HG03439 (cell line): ENCODE results near the gene MRPL55.

ENCODE experiments used
- ATAC-seq: cut with Tn5 transposase; IDR thresholded peaks from one replicate; pipeline ENCODE4 v1.9.1; 2021; ENCODE audit warnings: mild to moderate bottlenecking, moderate library complexity; ENCODE audit not compliant: unreplicated experiment

Gene MRPL55

DNA sequence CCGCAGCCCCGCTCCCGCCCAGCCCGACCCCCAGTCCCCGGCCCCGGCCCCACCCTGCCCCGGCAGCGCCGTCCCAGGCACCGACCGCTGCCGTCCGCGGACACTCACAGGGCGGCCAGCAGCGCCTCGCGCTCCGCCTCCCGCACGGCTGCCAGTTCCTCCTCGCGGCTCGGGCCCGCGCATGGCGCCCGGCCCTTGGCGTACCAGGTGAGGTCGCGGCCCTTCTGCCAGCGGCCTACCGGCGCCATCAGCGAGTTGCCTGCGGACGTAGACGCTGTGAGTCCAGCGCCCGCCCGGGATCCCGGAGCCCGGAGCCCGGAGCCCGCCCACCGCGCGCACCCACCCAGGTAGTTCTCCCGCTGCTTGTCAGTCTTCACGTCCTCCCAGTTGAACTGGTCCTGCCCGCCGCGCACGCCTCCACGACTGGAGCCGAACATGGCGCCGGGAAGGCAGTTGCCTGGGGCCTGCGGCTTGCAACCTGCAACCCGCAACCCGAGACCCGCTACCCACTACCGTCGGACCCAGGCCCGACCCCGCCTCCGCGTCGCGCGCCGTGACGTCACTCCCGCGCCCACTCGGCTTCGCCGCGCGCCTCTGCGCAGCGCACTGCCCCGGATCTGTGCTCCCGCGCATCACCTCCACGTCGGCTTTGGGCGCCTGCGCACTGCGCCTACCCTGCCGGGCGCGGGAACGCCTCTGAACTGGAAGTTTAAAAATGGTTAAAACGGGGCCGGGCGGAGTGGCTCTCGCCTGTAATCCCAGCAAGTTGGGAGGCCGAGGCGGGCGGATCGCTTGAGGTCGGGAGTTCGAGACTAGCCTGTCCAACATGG, 6.1 kb downstream of the MRPL55 start, which contains the start of gene C1orf35:
Gene C1orf35 (minus strand): TSS at position 535 of the 830 bp plus-strand sequence. CDS start 98 bp downstream, at position 437.
- peak; percentile 59 for ATAC-seq

DNA sequence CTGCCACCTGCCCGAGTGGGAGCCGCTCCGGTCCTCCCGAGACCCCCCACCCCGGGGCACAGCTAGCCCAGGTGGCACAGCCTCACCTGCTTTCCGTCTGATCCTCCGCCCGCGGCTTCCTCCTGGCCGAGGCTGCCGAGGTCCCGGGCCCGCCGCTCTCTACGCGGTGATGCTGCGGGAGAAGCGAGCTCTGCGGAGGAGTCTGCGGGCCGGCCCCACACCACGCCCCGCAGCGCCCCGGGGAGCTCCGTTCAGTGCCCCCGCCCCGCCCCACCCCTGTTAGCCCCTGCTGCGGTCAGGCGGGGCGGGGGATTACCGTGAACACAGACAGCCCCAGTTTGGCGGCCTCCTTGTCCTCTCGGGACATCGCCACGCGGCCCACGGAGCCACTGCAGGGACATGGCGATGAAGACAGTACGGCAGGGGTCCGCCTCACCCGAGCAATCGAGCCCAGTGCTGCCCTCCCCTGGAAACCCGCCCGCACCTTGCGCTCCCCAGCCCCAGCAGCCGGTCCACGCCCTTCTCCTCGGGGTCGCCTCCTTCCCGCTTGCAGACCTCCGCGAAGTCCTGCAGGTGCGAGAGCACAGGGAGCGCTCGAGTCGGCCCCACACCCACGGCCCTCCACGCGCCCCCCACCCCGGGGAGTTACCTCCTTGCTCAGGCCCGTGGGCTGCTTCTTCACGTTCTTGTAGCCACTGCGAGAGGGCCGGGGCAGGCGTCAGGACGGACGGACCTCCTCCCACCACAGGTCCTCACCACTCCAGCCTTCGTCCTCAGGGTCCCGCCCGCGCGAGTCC, 6.9 kb downstream of the MRPL55 start:
- peak; percentile 14 for ATAC-seq

DNA sequence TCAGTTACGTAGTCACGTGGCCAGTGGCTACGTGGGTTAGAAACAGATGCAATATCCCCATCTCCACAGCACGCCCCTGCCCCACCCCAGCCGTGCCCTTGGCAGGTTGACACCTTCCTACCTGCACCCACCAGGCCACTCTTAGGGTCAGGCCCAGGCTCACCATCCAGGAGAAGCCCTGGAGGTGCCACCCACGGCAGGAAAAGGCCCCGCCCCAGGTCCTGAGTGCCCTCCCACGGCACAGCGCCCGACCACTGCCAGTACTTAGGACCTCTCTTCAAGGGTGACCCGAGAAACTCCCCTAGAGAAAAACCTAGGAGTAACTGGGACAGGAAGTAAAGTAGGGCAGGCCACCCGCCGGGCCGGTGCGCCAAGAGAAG, 7.5 kb downstream of the MRPL55 start:
- peak; percentile 0 for ATAC-seq

DNA sequence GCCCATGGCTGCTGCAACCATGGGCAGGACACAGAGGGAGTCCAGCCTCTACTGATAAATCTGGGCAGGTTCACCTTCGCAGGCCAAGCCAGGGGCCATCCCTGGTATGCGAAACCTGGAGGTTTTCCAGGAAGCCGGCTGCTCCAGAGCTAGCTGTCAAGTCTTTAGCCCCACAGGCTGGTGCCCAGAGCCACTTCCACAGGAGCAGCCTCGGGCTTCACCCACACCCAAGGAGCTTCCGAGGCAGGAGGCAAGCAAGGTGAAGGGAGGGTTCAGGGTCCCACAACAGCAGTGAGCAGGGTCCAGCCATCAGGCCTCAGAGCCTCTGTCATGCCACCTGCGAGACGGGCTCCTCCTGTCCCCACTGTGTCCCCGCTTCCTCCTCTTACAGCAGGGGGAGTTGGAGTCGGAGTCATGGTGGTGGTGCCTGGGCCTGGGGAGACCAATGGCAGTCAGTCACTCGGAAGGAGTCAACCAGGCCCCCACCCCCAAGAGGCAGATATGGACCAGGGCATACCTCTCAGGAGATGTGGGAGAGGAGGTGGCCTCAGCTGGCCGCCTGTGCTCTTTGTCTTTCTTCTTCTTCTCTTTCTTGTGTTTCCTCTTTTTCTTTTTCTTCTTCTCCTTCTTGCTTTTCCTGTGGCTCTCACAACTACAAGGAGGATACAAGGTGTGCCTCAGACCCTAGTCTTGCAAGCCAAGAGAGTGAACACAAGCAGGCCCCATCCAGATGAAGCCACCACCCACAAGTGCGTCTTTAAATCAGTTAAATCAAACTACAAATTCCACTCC, 8.1 kb downstream of the MRPL55 start:
- ATAC-seq: no peak

DNA sequence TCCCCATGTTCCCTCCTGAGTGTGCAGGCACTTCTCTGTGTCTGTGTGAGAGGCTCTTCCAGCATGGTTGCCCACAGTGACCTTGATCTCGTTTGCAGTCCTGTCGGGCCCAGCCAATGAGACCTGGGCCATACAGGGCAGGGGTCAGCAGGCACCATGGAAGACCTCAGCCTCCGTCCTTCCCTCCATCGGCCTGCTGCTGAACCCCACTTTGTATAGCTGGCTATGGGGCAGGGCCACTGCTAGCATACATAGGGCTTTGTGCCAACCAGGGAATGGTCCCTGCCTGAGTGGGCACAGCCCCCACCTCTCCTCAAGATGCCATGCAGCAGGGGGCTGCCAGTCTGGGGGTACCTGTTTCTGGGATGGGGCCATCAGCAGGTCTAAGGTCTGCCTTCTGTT, 9.8 kb downstream of the MRPL55 start:
- ATAC-seq: no peak

DNA sequence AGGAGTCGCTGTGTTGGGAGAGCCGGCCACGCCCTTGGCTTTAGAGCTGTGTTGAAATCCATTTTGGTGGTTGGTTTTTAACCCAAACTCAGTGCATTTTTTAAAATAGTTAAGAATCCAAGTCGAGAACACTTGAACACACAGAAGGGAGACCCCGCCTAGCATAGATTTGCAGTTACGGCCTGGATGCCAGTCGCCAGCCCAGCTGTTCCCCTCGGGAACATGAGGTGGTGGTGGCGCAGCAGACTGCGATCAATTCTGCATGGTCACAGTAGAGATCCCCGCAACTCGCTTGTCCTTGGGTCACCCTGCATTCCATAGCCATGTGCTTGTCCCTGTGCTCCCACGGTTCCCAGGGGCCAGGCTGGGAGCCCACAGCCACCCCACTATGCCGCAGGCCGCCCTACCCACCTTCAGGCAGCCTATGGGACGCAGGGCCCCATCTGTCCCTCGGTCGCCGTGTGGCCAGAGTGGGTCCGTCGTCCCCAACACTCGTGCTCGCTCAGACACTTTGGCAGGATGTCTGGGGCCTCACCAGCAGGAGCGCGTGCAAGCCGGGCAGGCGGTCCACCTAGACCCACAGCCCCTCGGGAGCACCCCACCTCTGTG, 10.7 kb downstream of the MRPL55 start:
- ATAC-seq: no peak

DNA sequence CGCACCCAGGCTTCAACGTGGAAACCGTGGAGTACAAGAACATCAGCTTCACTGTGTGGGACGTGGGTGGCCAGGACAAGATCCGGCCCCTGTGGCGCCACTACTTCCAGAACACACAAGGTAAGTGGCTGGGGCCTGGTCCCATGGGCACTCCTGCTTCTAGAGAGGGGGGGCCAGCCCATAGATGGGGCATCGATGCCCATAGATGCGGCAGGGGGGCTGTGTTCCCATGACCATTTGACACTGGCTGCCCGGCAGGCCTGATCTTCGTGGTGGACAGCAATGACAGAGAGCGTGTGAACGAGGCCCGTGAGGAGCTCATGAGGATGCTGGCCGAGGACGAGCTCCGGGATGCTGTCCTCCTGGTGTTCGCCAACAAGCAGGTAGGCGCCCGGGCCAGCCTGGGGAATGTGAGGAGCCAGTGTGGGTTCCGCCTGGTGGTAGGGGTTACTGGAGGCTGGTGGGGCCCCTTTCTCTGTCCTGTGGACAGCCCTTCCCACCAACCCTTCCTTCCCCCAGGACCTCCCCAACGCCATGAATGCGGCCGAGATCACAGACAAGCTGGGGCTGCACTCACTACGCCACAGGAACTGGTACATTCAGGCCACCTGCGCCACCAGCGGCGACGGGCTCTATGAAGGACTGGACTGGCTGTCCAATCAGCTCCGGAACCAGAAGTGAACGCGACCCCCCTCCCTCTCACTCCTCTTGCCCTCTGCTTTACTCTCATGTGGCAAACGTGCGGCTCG, 11.6 kb downstream of the MRPL55 start:
- ATAC-seq: no peak

DNA sequence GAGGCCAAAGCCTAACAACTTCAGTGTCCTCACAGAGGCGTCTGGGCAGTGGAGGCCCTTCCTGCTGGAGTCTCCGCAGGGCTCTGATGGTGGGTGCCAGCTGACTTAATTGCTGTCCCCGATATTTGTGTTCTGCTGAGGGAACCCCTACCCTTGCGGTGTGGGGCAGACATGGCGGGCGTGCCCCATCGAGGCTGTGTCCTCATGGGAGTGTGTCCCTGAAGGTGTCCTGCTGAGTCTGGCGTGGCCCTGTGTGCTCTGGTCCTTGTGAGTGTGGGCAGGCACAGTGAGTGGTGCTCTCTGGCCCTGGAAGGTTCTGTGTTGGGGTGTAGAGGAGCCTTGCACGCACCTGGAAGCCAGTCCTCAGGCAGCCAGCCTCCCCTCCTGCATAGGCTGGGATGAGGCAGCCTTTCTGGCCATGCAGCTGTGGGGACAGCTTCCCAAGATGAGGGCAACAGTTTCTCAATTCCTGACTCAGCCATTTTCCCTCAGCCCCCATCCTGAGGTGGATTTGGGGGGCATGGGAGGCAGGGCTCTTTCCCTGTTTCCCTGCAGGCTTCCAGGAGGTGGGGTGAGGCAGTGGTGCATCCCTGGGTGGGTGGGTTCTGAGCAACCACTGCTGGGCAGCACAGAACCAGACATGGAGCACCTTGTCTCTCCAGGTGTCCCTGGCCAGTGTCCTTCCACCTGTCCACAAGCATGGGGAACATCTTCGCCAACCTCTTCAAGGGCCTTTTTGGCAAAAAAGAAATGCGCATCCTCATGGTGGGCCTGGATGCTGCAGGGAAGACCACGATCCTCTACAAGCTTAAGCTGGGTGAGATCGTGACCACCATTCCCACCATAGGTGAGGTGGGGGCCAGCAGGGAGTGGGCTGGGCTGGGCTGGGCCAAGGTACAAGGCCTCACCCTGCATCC, 12.4 kb downstream of the MRPL55 start:
- ATAC-seq: no peak

DNA sequence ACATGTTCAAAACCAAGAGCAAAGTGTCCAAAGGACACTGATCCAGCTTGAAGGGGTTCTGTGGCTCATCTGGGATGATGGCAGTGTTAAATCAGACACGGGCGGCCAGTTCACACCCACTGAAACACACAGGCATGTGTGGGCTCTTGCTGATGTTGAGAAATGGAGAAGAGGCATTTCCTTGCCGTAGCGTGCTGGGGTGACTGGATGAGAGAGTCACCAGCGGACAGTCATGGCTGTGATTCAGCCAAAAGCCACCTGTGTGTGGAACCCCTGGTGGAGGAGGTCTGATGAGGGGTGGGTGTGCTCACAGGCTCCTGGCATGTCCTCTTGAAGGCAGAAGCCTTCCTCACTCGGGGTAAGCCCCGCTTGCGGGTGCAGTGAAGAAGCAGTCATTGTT, 13.2 kb downstream of the MRPL55 start:
- no peak for ATAC-seq

DNA sequence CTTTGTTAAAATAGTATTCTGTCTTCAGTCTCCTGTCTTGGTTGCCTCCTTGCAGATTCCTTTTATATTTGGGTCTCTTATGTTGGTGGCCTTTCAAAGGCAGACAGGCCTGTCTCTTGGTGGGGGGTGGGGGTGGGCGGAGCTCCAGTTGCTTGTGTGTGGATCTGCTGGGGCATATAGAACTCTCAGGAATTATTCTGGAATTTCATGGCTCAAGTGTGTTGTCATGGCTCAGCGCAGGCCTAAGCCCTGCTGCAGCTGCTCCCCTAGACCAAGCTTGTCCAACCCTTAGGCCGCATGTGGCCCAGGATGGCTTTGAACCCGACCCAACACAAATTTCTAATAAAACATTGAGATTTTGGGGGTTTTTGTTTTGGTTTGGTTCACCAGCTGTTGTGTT, 13.9 kb downstream of the MRPL55 start:
- no peak for ATAC-seq

DNA sequence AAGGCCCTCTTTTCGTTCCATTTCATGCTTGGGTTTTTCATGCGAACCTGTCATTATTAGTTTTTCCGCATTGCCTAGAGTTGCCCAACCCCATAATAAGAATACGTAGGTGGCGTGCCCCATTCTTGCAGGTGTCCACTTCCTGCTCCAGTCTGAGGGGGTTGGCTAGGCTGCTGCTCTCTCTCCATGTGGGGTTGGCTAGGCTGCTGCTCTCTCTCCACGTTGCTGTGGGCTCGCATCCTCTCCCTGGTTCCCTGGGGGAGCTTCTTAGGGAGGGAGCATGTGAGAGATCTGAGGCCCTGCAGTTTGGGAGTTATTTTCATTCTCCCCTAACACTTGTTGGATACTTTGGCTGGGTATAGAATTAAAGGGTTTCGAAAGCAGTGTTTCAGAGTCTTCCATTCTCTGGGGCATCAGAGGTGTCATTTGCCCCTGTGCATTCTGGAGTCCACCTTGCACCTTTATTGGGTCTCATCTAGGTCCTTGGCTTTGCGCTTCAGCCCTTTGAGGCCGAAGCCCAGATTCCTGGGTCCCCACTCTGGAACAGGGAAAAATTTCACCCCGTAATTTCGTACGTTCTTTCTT, 14.6 kb downstream of the MRPL55 start:
- no peak for ATAC-seq

DNA sequence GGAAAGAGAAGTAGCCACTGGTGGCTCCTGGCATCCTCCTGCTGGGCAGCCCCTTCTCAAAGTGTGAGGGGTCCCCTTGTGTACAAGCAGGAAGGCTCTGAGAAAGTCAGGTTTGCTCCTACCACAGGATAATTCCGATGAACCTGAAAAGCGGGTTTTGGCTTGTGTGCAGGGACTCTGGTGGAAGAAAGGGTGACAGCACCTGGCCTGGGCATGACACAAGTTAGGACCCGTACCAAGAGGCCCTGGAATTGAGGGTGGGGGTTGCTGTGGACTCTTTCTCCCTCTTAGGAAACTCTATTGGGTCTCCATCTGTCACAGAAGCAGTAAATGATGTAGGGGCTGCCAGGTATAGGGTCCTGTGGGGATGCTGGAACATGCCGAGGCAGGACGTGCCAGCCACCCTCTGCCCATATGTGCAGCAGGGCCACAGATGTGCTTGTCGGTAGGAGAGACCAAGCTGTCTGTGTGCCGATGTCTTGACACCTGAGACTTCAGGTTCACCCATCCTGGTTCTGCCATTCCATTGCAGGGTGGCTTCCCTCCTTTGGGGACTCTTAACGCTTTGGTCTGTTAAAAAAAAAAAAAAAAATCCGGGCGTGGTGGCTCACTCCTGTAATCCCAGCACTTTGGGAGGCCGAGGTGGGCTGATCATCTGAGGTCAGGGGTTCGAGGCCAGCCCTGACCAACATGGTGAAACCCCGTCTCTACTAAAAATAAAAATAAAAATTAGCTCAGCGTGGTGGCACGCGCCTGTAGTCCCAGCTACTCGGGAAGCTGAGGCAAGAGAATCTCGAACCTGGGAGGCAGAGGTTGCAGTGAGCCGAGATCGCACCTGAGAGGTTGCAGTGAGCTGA, 15.8 kb downstream of the MRPL55 start:
- ATAC-seq: no peak

DNA sequence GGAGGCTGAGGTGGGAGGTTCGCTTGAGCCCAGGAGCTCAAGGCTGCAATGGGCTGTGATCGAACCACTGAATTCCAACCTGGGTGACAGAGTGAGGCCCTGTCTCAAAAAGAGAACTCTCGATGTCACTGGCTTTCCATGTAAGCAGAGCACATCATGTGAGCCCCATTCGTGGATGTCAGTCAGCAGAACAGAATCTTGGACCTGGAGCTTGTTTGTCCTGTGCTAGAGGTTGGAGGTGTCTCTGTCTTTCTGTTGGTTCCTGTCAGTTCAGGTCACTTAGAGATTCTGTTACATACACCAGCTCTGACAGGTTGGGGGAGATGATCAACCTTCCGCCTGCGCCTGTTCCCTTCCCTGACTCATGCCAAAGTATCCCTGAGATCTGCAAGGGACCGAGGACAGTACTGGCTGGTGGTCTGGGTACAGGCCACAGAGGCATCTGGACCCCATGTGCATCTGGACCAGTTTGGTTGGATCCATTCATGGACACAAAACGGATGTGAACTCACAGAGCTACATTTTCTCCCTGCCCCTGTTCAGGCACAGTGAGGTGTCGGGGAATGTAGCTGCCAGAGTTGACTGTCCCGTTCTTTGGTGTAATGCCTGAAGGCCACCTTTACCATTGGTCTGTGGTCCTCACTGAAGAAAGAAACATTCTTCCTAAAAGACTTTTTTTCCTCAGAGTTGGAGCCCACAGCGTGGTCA, 16.6 kb downstream of the MRPL55 start:
- ATAC-seq: no peak

DNA sequence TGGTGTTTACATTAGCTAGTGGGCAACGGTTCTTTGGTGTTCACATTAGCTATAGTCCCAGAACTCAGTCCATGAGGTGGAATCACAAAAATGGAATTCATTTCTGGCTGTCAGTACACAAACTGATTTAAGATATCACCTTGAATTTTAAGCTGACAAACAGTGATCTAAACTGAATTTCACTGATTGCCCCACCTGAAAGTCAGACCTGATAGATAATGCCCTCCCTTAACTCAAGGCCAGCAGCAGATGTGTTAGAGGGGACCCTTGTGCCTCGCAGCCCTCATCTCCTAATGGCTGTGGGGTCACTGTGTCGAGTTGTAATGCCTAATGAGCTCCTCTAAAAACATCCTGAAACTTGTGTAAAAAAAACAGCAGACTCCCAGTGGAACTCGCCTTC, 18.0 kb downstream of the MRPL55 start:
- ATAC-seq: no peak

DNA sequence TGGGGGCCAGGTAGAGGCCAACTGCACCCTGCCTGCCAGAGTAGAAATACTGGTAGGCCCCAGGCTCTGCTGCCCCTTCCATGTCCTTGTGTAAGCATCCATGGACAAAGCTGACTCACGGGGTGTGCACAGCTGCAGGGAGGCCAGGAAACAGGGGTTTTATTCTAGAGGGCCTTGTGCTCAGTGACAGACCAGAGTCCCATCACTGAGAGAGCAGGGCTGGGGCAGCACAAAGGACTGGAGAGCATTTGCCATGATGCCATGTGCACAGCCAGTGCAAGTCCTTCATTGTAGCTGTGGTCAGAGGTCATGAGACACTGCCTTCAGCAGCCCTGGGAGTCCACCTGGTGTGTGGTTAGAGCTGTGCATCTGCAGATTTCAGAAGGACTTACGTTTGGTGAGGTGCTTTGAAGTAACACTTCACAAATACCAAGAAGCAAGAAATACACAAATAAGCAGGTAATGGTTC, 18.5 kb downstream of the MRPL55 start:
- no peak for ATAC-seq

DNA sequence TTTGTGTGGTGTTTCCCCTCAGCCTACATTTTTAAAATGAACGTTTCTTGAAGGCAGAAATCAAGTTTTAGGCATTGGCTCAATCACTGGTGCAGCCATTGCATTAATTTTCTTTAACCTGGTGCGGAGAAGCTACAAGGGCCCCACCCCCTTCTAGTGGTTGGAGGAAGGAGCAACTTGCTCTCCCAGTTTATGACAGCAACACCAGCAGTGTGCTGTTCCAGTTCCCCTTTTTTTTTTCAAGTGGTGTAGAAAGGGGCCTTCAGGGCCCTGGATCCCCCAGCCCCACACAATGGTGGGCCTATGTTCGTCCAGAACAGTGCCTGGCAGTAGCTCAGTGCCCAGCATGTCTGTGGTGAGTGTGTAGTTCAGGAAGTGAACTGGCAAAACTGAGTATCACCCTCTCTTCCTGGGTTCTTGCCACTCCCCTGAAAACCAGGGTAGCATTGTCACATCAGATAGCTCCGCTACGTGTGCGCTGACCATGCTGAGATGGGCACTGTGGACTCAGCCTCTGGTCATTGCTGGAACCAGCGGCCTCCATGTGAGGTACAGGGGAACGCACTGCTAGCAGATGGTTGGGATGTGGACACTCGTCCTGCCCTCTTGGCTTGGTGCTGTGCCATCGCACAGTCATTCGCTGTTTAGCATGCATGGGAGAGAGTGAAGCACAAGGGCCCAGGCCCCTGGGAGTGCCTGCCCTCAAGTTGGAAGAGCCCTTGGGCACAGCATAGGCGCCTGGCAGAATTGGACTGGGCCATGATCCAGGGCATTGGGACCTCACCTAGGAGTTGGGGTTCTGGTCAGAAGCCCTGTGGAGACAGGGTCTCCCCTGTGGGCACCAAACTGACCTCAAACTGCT, 19.3 kb downstream of the MRPL55 start:
- ATAC-seq: no peak
